LNCAP (cell line): ENCODE measurements around the gene LMAN2.

Source experiments
- CTCF ChIP-seq: fragments of 450-650 bp; IDR thresholded peaks from 2 replicates; pipeline ENCODE4 v1.5.1; 2017; ENCODE audit warnings: mild to moderate bottlenecking

Gene LMAN2

DNA sequence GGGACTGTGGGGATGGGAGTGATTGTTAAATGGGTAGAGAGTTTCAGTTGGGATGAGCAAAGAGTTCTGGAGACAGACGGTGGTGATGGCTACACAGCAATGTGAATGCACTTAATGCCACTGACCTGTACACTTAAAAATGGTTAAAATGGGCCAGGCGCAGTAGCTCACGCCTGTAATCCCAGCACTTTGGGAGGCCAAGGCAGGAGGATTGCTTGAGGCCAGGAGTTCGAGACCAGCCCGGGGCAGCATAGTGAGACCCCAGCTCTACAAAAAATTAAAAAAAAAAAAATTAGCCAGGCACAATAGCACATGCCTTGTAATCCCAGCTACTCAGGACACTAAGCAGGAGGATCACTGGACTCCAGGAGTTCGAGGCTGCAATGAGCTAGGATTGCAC lies 7.7 kb downstream of the LMAN2 start:
- no peak for TF ChIP-seq CTCF

- TF ChIP-seq CTCF, result no peak; the same call in 1 of the 2 replicates
These were observed 12.3 kb downstream of the LMAN2 start for GRCh38 chr5:177339107-177339638.

DNA sequence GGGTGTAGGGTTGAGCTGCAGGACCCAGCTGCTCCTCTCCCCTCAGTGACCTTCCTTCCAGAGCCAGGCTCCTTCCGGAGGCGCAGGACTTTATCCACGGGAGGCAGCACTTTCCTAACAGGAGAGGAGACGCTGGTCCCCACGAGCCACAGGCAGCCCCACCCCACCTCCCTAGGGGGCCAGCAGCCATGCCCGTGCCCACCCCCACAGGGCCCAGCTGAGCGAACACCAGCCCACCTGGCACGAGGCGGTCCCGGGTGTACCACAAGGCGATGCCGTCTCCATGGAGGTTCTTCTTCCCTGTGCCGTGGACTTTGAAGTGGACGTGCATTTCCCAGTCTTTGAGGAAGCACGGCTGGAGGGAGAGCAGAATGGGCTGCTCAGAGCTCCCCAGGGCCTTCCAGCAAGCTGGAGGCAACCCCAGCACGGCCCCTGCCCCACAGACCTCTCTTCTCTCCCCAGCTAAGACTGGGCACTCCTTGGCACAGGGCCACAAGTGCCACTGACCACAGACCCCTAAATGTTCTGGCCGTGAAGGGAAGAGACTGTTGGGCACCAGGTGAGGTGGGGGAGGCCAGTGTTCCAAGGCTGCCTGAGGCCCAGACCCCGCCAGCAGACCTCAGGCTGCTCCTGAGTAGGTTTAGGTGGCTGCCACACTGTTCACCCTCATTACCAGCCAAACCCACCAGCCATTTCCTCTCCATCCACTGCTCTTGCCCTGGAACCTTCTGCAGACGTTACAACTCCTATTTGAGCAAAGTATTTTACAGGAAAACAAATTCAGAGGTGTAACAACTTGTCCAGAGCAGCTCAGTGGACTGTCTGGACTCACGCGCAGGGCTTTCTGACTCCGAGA lies 13.0 kb downstream of the LMAN2 start:
- no peak for TF ChIP-seq CTCF

GRCh38 chr5:177336603-177337494 lies 14.6 kb downstream of the LMAN2 start:
- TF ChIP-seq CTCF, result no peak

- TF ChIP-seq CTCF, result no peak; the same call in 1 of the 2 replicates
These were observed 15.4 kb downstream of the LMAN2 start for GRCh38 chr5:177336112-177336511.

DNA sequence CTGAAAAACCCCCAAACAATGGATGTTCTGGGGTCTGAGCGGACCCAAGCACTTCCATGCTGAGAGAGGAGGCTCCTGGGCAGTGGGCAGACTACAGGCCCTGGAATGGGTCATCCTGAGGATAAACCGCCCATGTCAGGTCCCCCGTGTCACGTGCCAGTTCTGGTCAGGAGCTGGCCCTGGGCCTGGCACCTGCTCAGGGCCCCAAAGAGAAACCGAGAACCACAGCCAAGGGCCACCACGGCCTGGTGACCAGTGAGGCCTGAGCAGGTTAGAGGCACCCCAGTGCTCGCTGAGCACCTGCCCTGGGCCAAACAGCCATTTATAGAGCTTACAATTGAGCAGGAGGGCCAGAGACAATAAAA lies 15.8 kb downstream of the LMAN2 start:
- no peak for TF ChIP-seq CTCF

GRCh38 chr5:177334781-177335700 lies 16.4 kb downstream of the LMAN2 start:
- TF ChIP-seq CTCF, result no peak
